ENCODE results near the gene MEGF11. TPM values are rescaled to one million over a fixed set of nuclear protein-coding genes. Genes with fewer than 3 reads are reported as not detected.

Gene MEGF11
- total RNA-seq, 1 donor from 2014 or later, result not detected

DNA sequence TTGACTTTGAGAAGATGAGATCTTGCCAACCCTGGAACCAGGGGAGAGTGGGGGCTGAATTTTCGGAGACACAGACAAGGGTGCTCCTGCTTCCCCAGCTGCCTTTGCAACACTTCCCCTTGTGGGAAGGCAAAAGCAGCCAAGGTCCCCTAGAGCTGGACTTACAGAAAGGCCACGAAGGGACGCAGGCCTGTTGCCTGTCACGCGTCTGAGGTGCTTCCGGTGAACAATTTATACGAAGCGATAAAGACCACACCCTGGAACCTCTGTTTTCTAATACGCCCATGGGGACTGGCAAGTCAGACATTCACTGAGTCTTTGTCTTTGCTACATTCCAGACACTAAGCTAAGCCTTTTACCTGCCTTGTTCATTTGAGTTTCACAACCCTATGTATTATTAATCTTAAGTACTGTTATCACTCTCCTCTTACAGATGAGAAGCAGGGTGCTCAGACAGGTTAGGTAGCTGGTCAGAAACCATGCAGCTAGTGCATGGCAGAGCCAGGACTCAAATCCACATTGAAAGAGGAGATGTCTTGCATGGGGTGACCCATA, 13.2 kb downstream of the MEGF11 start:
- DNase-seq (ENCODE audit: low spot score), result no peak

DNA sequence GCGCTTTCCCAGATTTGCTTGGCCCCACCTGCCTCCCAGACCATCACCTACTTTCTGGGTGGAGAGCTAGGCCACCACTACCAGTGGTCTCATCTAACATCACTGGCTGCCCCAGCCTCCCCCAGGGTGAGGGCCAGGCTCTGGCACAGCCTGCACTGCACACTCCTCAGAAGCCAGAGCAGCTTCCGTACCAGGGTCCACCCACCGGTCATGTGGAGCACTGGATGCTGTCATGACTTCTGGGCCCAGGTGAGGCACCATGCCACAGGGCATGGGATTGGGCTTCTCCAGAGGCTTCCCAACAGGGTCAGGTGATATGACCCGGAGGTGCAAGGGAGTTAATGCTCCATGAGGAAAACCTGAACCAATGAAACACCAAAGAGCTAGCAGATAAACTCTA, 14.0 kb downstream of the MEGF11 start:
- no peak for DNase-seq (ENCODE audit: low spot score)

DNA sequence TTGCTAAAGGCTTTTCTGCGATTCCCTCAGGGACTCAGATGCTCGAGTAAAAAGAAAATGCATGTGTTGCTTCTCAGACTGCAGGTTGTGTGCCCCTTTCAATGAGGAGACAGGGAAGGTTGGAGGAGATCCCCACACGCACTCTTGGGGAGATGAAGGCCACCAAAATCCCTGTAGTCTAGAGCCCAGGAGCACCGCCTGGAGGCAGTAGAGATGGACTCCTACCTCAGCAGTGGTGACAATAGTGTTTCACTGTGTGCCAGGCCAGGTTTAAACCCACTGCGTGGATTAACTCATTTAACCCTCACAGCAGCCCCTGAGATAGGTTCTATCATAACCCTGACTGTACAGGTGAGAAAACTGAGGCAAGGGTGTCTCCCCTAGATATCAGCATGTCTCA, 15.2 kb downstream of the MEGF11 start:
- no peak for DNase-seq (ENCODE audit: low spot score)

DNA sequence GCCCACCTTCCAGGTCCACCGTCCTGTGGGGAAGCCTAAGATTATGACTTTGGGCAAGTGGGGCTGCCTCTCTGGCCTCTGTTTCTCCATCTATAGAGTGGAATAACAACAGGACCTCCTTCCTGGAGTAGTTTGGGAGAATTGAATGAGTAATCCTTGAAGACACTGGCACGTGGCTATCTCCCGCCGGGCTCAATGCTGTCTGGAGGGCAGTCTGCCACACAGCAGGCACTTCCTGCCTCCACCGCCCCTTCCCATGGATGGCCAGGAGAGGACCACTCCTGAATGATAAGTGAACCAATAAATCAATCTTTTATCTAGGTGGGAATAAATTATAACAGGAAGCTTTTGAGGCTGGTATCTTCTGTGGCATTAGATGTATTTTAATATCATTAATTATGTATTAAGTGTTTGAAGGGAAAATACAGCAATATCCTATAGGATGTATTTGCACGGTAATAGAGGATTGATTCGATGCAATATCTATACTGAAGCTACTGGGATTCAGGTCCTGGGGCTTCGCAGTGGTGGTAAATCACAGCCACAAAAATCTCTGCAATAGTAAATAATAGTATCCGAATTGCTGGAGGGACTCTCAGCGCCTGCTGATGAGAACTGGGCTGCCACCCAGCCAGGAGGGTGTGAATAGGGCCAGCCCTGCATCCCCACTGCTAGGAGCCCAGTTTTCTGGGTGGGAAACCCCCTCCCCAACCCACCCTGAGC, 15.9 kb downstream of the MEGF11 start:
- no peak for DNase-seq (ENCODE audit: low spot score)

DNA sequence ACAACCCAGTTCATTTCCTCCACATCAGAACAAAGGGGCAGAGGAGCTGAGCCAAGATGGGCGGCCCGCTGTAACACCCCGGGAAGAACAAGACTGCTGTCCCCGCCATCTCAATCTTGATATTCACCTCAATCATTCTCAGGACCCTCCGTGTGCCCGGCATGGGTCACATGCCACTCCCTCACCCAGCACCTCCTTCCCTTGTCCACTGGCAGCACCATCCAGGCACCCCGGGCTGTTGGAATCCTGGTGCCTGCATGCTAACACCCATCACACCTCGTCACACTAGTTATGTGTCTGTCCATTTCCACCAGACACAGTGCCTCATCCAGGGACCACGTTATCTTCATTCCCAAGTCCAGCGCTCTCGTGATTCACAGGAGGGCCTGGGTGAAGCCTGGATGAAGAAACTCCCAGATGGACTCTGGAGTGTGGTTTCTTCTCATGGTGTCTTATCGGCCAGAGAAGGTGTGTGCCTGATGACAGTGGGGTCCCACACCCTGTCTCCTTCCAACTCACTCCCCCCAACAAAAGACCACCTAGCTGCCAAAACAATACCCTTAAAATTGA, 16.7 kb downstream of the MEGF11 start:
- no peak for DNase-seq (ENCODE audit: low spot score)

DNA sequence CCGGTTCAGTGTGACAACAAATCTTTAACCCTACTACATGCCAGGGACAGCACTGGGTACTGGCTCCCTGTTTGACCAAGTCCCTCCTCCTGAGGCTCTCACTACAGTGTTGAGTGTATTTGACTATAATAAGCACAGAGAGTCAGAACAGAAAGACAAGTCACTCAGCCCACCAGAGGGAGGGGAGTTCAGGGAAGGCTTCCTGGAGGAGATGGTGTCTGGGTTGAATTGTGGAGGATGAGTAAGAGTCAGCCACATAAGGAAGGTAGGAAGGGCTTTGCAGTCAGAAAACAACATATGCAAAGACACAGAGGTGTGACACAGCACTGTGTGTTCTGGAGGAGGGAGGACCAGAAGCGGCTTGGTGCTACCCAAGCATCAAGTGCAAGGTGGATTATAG, 17.7 kb downstream of the MEGF11 start:
- DNase-seq (ENCODE audit: low spot score), result no peak

DNA sequence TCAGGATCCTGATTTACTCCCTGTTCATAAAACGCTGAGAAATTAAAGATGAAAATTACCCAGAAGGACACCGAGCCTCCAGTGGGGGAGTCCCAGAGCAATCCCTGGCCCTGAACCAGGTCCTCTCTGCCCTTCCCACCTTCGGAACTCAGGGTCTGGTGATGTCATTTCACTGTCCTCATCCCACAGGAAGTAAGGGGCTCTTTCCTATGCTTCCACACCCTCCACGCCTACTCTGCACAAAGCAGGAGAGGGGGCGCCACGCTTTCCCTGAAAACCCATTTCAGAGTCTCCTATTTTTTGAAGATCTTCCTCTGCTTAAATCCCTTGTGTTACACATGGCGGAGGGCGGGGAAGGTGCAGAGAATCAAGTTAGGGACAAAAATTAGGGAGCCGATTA, 18.8 kb downstream of the MEGF11 start:
- DNase-seq (ENCODE audit: low spot score), result no peak

DNA sequence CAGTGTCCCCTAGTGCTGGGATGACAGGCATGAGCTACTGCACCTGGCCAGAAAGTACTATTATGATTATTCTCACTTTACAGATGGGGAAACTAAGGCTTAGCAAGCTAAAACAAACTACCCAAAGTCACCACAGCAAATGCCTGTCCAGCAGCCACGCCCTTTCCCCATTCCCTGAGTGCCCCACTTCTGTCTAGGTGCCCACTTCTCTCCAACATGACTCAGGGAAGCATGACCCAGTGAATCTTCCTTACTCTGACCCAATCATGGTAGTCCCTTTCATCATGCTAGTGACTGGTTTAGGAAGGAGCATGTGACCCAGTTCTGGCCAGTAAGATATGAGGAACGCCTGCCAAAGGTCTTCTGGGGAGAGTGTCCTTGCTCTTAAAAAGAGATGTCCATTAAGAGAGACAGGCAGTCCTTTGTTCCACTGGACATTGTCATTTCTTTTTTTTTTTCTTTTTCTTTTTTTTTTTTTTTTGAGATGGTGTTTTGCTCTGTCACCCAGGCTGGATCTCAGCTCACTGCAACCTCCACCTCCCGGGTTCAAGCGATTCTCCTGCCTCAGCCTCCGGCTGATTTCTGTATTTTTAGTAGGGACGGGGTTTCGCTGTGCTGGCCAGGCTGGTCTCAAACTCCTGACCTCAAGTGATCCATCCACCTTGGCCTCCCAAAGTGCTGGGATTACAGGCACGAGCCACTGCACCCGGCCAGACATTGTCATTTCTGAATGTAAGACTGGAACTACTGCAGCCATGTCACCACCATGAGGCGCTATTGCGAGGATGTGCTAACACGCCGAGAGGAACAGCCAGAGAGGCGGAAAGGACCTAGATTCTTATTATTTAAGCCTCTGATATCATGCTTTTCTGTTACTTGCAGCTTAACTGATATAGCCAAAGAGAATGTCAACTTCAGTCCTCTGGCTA, 19.8 kb downstream of the MEGF11 start:
- DNase-seq (ENCODE audit: low spot score), result no peak

DNA sequence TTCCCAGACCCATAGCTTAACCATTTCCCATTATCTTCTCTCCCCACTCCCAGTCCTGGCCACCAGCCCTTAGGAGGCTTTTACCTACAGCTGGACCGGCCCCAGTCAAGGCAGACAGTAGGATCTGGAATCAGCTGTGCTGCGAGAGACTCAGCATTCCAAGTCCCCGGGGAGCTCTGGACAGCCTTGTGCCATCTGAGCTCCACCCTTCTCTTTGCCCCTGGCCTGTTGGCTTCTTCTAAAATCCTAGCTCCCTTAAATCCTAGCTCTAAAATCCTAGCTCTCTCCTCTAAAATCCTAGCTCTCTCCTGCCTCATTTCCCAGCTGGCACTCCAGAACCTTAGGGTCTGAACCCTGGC, 21.3 kb downstream of the MEGF11 start:
- no peak for DNase-seq (ENCODE audit: low spot score)

DNA sequence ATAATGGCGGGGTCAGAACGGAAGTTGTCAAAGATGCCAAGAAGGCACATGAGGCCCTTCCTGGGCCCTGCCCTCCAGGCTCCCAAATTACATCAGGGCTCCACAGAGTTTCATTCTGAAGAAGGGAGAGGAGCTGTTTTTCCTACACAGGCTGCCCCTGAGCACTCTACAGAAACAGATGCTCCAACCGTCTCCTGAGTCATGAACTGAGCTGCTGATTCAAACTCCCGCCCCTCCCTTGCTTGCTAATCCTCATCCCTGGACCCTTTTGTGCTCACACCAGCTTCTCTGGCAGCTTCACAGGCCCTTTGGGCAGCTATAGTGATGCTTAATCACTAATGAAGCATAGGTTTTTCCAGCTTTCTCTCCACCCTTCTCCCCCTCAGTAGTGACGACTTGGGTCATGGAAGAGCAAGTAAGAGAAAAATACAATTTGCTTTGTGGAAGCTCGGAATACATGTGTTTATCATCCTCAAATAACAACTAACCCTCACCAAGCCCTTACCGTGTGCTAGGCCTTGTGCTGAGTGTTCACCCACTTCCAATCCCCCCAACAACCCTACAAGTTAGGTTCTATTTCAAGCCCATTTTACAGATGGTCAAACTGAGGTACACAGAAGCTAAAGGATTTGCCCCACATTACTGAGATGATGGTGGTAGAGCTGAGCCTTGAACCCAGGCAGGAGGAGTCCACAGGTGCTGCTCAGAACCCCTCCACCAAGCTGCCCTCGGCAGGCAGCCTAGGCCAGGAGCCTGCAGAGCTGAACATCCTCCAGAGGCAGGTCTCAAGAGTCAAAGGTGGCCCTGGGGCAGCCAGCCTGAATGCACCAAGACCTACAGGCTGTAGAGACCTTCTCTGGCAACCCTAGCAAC, 21.9 kb downstream of the MEGF11 start:
- no peak for DNase-seq (ENCODE audit: low spot score)

DNA sequence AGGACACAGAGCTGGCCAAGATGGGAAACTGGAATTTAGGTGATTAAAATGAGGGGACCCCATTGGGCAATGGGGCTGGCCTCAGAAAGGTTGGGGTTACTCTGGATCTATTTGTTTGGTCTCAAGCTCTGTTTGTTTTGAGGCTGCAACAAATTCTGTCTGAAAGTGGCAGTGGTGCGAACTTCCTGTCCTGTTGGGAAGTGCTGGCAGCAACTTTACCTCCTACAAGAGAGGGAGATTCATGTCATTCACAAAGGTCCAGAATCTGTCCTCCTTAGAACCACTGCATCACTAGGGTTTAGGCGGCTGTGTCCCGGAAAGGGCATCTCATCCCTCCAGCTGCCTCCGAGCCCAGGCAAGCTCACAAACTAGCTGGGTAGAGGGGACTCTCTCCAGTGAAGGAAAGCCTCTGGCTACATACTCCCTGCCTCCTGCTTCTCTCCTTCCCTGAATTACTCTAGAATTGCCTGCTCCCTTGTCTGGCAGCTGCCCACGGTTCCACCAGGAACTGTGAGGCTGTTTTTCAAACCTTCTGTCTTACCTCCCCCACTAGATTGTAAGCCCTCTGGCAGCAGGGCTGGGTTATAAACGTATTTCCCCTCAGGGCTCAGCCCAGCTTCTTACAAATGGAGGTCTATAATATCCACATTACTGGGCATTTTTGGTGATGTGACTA, 23.6 kb downstream of the MEGF11 start:
- no peak for DNase-seq (ENCODE audit: low spot score)

DNA sequence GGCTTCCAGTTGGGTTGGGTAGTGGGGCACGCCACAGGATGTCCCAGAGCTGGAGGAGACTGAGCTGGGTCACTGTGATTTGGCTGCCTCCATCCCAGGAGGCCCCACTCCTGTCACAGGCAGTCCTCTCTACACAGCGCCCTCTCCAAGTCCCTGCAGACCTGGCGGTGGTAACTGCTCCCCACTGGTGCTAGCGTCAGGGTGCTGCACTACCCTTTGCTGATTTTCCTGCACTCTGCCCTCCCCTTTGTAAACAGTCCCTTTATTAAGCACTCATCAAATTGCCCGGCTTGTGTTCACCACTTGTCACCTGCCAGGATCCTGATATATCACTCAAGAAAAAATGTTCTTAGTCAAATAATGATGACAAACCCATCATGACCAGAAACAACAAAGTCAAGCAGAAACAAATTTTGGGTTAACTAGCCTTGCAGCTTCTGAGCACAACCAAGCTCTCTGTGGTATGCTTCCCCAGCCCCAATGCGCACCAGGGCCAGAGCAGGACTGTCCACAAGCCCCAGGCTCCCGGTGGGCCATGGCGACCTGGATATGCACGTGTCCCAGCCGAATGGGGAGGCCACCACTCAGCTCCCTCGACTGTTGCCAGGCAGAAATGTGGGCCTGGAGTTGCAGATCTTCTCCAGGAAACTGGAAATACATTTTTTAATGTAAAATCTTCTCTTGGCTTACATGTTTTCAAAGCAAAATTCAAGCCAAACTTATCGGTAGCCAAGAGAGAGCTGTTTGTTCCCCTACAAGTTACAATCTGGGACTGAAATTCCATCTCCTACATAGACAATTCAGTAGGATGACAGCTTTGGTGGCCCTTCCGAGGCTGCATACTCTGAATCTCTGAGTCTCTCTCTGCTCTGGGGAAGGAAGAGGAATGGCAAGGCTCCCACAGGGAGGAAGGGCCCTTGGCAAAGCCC, 24.5 kb downstream of the MEGF11 start:
- DNase-seq (ENCODE audit: low spot score), result no peak

DNA sequence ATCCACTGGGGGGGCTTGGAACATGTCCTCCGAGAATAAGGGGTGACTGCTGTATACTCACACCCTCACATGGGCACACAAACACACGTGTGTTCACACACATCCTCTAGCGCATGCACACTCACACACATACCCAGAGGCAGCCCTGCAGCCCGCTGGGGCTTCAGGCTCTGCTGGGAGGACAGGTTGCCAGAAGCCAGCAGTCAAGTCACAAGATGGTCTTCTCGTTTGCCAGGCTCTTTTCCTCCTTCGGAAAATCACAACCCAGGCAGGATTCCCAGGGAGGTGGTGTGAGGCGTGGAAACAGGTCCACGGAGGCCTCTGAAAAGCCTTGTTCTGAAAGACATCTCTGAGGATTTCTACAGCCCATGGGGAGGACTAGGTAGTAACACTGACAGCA, 26.8 kb downstream of the MEGF11 start:
- no peak for DNase-seq (ENCODE audit: low spot score)

DNA sequence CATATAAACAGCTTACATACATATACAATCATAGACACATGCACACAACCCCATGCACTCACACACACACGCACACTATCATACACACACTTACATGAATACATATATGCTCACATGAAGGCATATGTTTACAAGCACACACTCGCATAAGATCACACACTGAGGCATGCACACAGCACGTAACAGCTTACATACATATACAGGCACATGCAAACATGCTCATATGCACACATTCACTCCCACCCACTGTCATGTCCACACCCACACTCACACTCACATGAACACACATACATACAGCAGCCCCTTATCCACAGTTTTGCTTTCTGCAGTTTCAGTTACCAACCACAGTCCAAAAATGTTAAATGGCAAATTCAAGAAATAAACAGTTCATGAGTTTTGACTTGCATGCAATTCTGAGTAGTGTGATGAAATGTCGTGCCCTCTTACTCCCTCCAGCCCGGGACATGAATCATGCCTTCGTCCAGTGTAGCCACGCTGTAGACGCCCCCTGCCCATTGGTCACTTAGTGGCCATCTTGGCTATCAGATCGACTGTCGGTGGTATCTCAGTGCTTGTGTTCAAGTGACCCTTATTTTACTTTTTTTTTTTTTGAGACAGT, 27.8 kb downstream of the MEGF11 start:
- no peak for DNase-seq (ENCODE audit: low spot score)

DNA sequence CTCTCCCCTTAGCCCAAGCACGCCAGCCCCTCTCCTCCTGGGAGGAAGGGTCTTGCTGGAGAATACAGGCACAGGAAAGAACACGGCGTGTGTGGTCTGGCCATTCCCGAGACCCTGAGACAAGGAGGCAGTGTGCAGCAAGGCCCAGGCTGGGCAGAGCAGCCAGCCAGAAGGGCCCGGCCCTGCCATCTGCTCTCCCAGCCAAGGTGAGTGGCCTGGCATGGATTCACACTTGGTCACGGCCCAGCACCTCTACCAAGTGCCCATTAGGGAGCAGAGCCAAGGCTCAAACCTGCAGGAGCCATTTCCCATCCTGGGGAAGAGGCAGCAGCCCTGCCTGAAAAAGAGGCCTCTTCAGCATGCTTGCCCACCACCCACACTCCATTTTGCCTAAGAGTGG, 28.6 kb downstream of the MEGF11 start:
- DNase-seq (ENCODE audit: low spot score), result no peak

DNA sequence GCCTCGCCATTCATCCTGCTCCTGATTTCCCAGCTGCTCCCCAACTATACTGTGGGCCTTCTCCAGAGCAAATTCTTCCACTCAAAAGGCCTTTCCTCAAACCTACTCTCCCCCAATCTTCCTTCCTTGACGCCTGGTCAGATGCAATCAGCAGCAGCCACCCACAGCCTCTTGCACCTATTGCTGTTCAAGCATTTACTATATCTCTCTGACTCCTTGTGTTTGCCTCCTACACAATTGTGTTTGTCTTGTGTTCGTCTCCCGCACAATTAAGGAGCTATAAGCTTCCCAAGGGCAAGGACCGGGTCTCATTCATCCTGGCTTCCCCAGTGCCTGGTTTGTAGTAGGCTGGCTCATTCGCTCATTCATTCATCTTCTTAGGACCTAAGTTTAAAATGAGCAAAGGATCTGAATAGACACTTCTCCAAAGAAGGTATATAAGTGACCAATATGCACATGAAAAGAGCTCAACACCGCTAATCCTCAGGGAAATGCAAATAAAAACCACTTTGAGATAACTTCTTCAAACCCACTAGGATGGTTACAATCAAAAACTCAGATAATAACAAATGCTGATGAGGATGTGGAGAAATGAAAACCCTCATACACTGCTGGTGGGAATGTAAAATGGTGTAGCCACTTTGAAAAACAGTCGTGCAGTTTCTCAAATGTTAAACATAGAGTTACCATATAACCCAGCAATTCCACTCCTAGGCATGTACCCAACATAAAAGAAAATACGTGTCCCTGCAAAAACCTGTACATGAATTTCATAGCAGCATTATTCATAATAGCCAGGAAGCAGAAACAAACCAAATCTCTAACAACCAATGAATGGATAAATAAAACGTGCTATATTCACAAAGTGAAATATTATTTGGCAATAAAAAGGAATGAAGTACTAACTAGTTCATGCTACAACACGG, 31.0 kb downstream of the MEGF11 start:
- DNase-seq (ENCODE audit: low spot score), result no peak

DNA sequence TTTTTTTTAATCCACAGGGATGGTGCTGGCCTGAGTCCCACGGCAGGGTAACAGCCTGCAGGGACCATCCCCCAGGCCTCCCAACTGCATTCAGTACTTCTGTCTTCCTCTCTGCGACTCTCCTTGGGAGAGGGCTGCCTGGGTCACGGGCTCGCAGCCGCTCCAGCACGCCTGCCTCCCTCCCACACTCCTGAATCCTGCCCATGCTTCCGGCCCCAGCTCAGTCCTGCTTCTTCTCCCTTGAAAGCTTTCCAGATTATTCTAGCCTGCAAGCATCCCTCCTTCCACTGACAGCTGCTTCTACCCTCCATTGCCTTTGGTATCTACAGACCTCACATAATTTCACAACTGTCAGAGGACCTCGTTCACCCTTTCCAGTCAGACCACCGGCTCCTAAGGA, 32.4 kb downstream of the MEGF11 start:
- DNase-seq (ENCODE audit: low spot score), result no peak

DNA sequence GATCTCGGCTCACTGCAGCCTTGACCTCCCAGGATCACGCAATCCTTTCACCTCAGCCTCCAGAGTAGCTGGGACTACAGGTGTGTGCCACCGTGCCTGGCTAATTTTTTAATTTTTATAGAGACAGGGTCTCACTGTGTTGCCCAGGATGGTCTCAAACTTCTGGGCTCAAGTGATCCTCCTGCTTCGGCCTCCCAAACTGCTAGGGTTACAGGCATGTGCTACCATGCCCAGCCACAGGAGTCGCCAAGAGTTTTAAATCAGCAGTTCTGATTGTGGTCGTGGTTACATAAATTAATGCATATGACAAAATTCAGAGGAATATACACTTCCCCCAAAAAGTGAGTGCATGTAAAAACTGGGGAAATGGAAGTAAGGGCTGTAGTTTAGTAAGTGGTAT, 32.9 kb downstream of the MEGF11 start:
- DNase-seq (ENCODE audit: low spot score), result no peak

Measured in mesenteric fat pad (tissue), 1 donor.